Sigmoid colon (tissue), 7 donors: ENCODE results near the gene HEATR5A. TPM values are rescaled to one million over a fixed set of nuclear protein-coding genes. Genes with fewer than 3 reads are reported as not detected.

Experiments
- DNase-seq: peaks from one replicate; pipeline ENCODE4 v3.0.0-alpha.2; 2019
- H3K27ac ChIP-seq, 4 donors: fragments of 200-600 bp; sonication (generic); one replicate each; pipeline ENCODE4 v1.5.1; 2016 to 2019; ENCODE audit warnings: mild to moderate bottlenecking in 1 of 4
- H3K27me3 ChIP-seq, 3 donors: fragments of 200-600 bp; sonication (generic); one replicate each; pipeline ENCODE4 v1.5.1; 2019; ENCODE audit warnings: mild to moderate bottlenecking in 1 of 3
- H3K36me3 ChIP-seq, 4 donors: fragments of 200-600 bp; sonication (generic); one replicate each; pipeline ENCODE4 v1.5.1; 2016 to 2019
- H3K4me1 ChIP-seq, 4 donors: fragments of 200-600 bp; sonication (generic); one replicate each; pipeline ENCODE4 v1.5.1; 2017 to 2019
- H3K4me3 ChIP-seq, 4 donors: fragments of 200-600 bp; sonication (generic); one replicate each; pipeline ENCODE4 v1.5.1; 2017 to 2019; ENCODE audit warnings: mild to moderate bottlenecking in 2 of 4, moderate library complexity in 1 of 4
- H3K9me3 ChIP-seq, 4 donors: fragments of 200-600 bp in 3 of 4; sonication (generic) in 3 of 4; one replicate each; pipeline versions ENCODE4 v1.5.1 to v1.6.1; 2013 to 2019
- CTCF ChIP-seq, 4 experiments: fragments of 450-650 bp in 3 of 4; fragments of 200-600 bp in 1 of 4; IDR thresholded peaks; one replicate each; pipeline ENCODE4 v1.5.1; 2016 to 2019; ENCODE audit warnings: antibody characterized with exemption in 4 of 4, mild to moderate bottlenecking in 3 of 4, moderate library complexity in 2 of 4
- EP300 ChIP-seq, 4 donors: sonication (generic); formaldehyde crosslinking; IDR thresholded peaks; one replicate each; pipeline ENCODE4 v1.6.1; 2017; ENCODE audit warnings: antibody characterized with exemption in 4 of 4
- POLR2A ChIP-seq, 2 donors: fragments of 450-650 bp; IDR thresholded peaks; one replicate each; pipeline ENCODE4 v1.6.1; 2016; ENCODE audit warnings: antibody characterized with exemption in 2 of 2, mild to moderate bottlenecking in 2 of 2, moderate library complexity in 2 of 2
- POLR2AphosphoS5 ChIP-seq, 4 donors: sonication (generic); formaldehyde crosslinking; IDR thresholded peaks; one replicate each; pipeline ENCODE4 v1.6.1; 2017; ENCODE audit warnings: antibody characterized with exemption in 4 of 4
- WGBS, 2 donors: extraction: QIAGEN DNeasy Blood & Tissue Kit; methylation state at CpG; one replicate each; pipeline ENCODE4 v1.1.7; 2013; 5-methylcytosine and 5-hydroxymethylcytosine counted together
- intact Hi-C: fragments of 100-400 bp; cut with DNase I; formaldehyde crosslinking; loops from one replicate; pipeline ENCODE4 v1.15.1; 2023
- polyA plus RNA-seq, 3 donors: library from polyadenylated mRNA; stranded (reverse); fragments of 200-250 nt; gene quantifications; one replicate each; pipeline ENCODE4 v1.2.3, GENCODE V29; 2013
- total RNA-seq, 4 donors: library from RNA; depleted of rRNA; stranded (reverse); fragments of >200 nt; gene quantifications; one replicate each; pipeline ENCODE4 v1.1.0, GENCODE V29; 2016
- donor health status: healthy with polysubstance abuse.
- donor health status: Bipolar disorder and iron deficiency.
- donor health status: healthy.

HEATR5A gene
- total and polyA plus RNA-seq, 7 donors, result 9.3 to 41.9 (median 28.7) TPM

GRCh38 chr14:31445703-31446102 is 25.4 kb upstream of the HEATR5A start:
- no peaks in the 10 kb centered on the region for H3K27me3 ChIP-seq
- H3K27ac ChIP-seq, result no peak overlapping the region
- intact Hi-C loops, result no loop called here
- WGBS, 2 donors, result 95 to 97% methylated on average over 1 of the region's 1 CpG
- no peak overlapping the region for H3K4me3 ChIP-seq
- DNase-seq, result no peak
- peaks cover 0 to 23% (median 7%) of the 10 kb centered on the region in 4 donors for H3K4me1 ChIP-seq
- H3K9me3 ChIP-seq, result no peaks in the 10 kb centered on the region
- TF ChIP-seq POLR2AphosphoS5 (IDR thresholded peaks at IDR 0.05) (no peak), POLR2A (IDR thresholded peaks at IDR 0.05) (no peak), EP300 (IDR thresholded peaks at IDR 0.05) (no peak), CTCF (IDR thresholded peaks at IDR 0.05) (no peak)
- H3K36me3 ChIP-seq, result peaks cover 0 to 27% (median 0%) of the 10 kb centered on the region in 4 donors

GRCh38 chr14:31442284-31442683 is 21.9 kb upstream of the HEATR5A start:
- Histone ChIP-seq H3K4me3 (no peak overlapping the region), H3K36me3 (peaks cover 0 to 9% (median 0%) of the 10 kb centered on the region in 4 donors), H3K27me3 (no peaks in the 10 kb centered on the region), H3K9me3 (no peaks in the 10 kb centered on the region), H3K27ac (peak overlapping the region in 2 of 4 donors; percentile 51 to 56), H3K4me1 (peaks cover 0 to 15% (median 7%) of the 10 kb centered on the region in 4 donors)
- 93 to 95% methylated on average over 6 of the region's 6 CpGs for WGBS, 2 donors
- no peak for TF ChIP-seq POLR2AphosphoS5 (IDR thresholded peaks at IDR 0.05)
- TF ChIP-seq EP300 (IDR thresholded peaks at IDR 0.05), result no peak
- no peak for TF ChIP-seq POLR2A (IDR thresholded peaks at IDR 0.05)
- no peak for TF ChIP-seq CTCF (IDR thresholded peaks at IDR 0.05)
- intact Hi-C loops, result no loop called here
- DNase-seq, result no peak

- H3K27ac ChIP-seq, result peak overlapping the region in 3 of 4 donors; percentile 2 to 56 (median 51)
- no peak for DNase-seq
- intact Hi-C loops, result no loop called here
Observed at GRCh38 chr14:31441273-31442111, 21.1 kb upstream of the HEATR5A start.

GRCh38 chr14:31440280-31440679 is 19.9 kb upstream of the HEATR5A start:
- Histone ChIP-seq H3K4me1 (peaks cover 0 to 20% (median 12%) of the 10 kb centered on the region in 4 donors), H3K27me3 (no peaks in the 10 kb centered on the region), H3K27ac (no peak overlapping the region), H3K9me3 (no peaks in the 10 kb centered on the region), H3K36me3 (no peaks in the 10 kb centered on the region), H3K4me3 (no peak overlapping the region)
- intact Hi-C loops, result no loop called here
- DNase-seq, result no peak
- TF ChIP-seq CTCF (IDR thresholded peaks at IDR 0.05) (no peak), POLR2AphosphoS5 (IDR thresholded peaks at IDR 0.05) (no peak), EP300 (IDR thresholded peaks at IDR 0.05) (no peak), POLR2A (IDR thresholded peaks at IDR 0.05) (no peak)

More at GRCh38 chr14:31441273-31442111, 21.1 kb upstream of the HEATR5A start:
- TF ChIP-seq CTCF (IDR thresholded peaks at IDR 0.05) (no peak), EP300 (IDR thresholded peaks at IDR 0.05) (no peak), POLR2AphosphoS5 (IDR thresholded peaks at IDR 0.05) (no peak), POLR2A (IDR thresholded peaks at IDR 0.05) (no peak)
- H3K4me1 ChIP-seq, result peaks cover 0 to 15% (median 7%) of the 10 kb centered on the region in 4 donors
- H3K4me3 ChIP-seq, result no peak overlapping the region
- H3K9me3 ChIP-seq, result no peaks in the 10 kb centered on the region
- H3K27me3 ChIP-seq, result no peaks in the 10 kb centered on the region
- 88 to 95% methylated on average over 7 of the region's 7 CpGs for WGBS, 2 donors
- H3K36me3 ChIP-seq, result peaks cover 0 to 2% (median 0%) of the 10 kb centered on the region in 4 donors
